ENCODE results near the gene MINDY4B. TPM values are rescaled to one million over a fixed set of nuclear protein-coding genes. Genes with fewer than 3 reads are reported as not detected.

The MINDY4B gene
- total RNA-seq (2014; rRNA removed; shearing (Covaris generic)), result not detected in 2 replicates
- not detected in 2 replicates for polyA plus RNA-seq (2014; cell fraction: nucleus; rRNA removed)

- no peak for DNase-seq (ENCODE audit: extremely low read depth, low read depth)
Measured at GRCh38 chr3:150905339-150905738, at the start of gene MINDY4B. MINDY4B (minus strand) TSS chr3:150905439; CDS start chr3:150905439, 0 bp downstream.

- no peak for DNase-seq (ENCODE audit: extremely low read depth, low read depth)
Measured at GRCh38 chr3:150951923-150952322, 46.7 kb upstream of the MINDY4B start.

GRCh38 chr3:150945226-150946032 is 40.2 kb upstream of the MINDY4B start:
- DNase-seq (ENCODE audit: extremely low read depth, low read depth), result no peak

GRCh38 chr3:150942221-150942620 is 37.0 kb upstream of the MINDY4B start:
- no peak for DNase-seq (ENCODE audit: extremely low read depth, low read depth)

- no peak for DNase-seq (ENCODE audit: extremely low read depth, low read depth)
Measured at GRCh38 chr3:150936693-150937092, 31.5 kb upstream of the MINDY4B start.

- DNase-seq (ENCODE audit: extremely low read depth, low read depth), result no peak
Measured at GRCh38 chr3:150933473-150933995, 28.3 kb upstream of the MINDY4B start.

- DNase-seq (ENCODE audit: extremely low read depth, low read depth), result no peak
Measured at GRCh38 chr3:150931745-150932144, 26.5 kb upstream of the MINDY4B start.

GRCh38 chr3:150930839-150931238 is 25.6 kb upstream of the MINDY4B start:
- no peak for DNase-seq (ENCODE audit: extremely low read depth, low read depth)

- DNase-seq (ENCODE audit: extremely low read depth, low read depth), result no peak
Measured at GRCh38 chr3:150928234-150928633, 23.0 kb upstream of the MINDY4B start.

GRCh38 chr3:150926328-150926727 is 21.1 kb upstream of the MINDY4B start:
- no peak for DNase-seq (ENCODE audit: extremely low read depth, low read depth)

DNA sequence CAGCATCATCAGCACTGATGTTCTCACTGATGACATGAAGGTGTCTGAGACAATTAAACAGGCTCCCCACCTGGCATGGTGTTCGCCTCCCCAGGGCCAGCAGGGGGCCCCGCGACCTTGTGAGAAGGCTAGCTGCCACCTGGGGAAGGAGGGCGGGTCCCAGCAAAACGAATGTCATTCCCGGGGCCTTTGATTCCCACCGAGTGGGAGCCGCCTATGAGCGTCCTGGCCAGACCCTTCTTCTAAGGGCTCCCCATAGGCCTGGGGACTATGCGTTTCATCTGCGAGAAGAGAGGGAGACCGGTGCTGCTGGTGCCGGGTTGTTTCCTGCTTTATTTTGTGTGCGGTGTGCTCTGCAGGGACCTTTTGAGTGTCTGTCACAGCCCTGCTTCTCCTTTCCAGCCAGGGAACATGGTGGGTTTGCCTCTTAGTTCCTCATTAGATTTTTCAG is 20.5 kb upstream of the MINDY4B start:
- DNase-seq (ENCODE audit: extremely low read depth, low read depth), result peak; percentile 14

DNA sequence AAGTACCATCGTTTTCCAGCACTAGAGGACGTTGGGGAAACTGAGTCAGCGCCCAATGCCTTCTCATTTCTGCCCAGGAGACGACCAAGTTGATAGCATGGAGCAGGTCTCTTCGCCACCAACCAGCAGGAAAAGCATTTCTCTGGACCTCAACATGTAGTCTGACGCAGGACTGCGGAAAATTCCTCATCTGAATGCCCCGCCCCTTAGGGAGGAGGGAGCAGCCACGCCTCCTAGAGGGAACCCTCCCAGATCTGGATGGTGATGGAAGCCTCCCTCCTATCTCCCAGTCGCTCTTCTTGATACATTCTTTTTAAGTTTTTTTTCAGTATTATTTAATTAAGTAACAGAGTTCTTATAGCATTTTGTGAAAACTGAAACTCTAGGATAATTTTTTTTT is 17.4 kb upstream of the MINDY4B start:
- peak; percentile 5 for DNase-seq (ENCODE audit: extremely low read depth, low read depth)

DNA sequence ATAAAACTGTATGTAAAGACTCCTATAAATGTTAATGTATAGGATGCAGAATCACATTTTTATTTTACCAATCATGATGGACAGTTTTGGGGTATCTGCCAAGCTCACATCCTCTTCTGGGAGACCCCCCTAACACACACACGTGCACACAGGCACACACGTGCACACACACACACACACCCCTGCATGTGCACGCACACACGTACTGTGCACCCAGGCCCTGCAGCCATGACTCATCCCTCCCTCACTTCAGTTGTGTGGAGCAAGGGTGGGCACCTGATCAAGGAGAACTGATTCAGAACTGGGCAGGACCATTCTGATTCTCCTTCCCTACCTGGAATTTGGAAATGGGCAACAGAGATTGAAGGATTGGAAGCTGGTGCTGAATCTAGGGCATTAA is 16.0 kb upstream of the MINDY4B start:
- no peak for DNase-seq (ENCODE audit: extremely low read depth, low read depth)

DNA sequence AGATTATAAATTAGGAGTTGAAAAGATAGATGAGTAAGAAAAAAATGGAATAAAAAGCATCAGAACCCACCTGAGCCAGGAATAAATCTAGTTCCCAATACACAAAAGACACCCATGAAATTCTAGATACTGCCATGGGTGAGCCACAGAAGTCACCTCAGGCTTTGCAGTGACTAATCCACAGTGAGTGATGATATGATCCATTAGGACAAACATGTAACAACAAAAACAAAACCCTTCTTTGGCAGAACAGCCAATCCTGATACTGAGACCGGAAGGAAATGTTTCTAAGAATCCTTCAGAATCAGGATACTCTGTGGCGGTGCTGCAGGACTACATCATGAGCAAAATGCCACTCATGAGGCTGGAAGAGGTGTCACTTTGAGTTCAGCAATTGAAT is 15.0 kb upstream of the MINDY4B start:
- no peak for DNase-seq (ENCODE audit: extremely low read depth, low read depth)

GRCh38 chr3:150917951-150918350 is 12.7 kb upstream of the MINDY4B start:
- DNase-seq (ENCODE audit: extremely low read depth, low read depth), result no peak

- no peak for DNase-seq (ENCODE audit: extremely low read depth, low read depth)
Measured at GRCh38 chr3:150913133-150913922, 8.1 kb upstream of the MINDY4B start.

GRCh38 chr3:150912501-150912900 is 7.3 kb upstream of the MINDY4B start:
- no peak for DNase-seq (ENCODE audit: extremely low read depth, low read depth)

DNA sequence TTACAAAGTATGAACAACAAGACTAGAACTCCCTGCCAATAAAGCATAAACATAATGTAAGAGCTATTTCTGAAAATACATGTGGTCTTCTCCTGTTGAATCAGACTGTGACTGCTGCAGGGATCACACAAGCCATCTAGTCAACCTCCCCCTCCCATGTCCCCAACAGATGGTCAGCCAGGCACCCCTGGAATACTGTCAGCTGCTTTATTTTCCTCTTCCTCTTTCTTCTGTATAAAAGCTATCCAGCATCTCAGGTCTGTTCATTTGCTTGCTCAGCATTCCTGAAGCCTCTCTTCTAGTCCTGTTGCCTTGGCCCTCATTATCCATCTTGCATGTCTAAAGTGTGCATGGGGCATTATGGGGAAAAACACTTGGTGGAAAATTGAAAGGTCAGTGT is 6.5 kb upstream of the MINDY4B start:
- no peak for DNase-seq (ENCODE audit: extremely low read depth, low read depth)

GRCh38 chr3:150906461-150906860 is 1.2 kb upstream of the MINDY4B start:
- no peak for DNase-seq (ENCODE audit: extremely low read depth, low read depth)

DNA sequence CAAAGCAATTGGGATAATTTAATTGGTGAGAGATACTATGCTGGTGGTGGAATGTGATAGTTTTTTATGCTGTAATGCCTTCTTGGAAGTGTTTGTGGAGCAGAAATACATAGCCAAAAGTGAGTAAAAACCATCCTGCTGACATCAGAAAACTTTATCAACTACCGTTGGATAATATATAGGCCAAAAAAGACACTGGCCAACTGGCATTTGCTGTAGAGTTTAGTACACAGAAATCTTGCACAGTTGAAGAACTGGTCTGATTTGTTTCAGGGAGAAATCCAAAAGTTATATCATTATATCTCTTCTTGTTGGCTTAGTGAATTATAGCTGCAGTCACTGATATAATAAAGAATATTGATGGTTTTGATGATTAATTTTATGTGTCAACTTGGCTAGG is 507 bp upstream of the MINDY4B start:
- DNase-seq (ENCODE audit: extremely low read depth, low read depth), result no peak

- no peak for DNase-seq (ENCODE audit: extremely low read depth, low read depth)
Measured at GRCh38 chr3:150902988-150903387, 2.3 kb downstream of the MINDY4B start.

All from NCI-H460 (cell line).